ENCODE data around the gene SHISA4. TPM values are rescaled to one million over a fixed set of nuclear protein-coding genes. Genes with fewer than 3 reads are reported as not detected.

The SHISA4 gene
- polyA plus RNA-seq, 1 donor from 2014 or later, result 1.5 TPM

DNA sequence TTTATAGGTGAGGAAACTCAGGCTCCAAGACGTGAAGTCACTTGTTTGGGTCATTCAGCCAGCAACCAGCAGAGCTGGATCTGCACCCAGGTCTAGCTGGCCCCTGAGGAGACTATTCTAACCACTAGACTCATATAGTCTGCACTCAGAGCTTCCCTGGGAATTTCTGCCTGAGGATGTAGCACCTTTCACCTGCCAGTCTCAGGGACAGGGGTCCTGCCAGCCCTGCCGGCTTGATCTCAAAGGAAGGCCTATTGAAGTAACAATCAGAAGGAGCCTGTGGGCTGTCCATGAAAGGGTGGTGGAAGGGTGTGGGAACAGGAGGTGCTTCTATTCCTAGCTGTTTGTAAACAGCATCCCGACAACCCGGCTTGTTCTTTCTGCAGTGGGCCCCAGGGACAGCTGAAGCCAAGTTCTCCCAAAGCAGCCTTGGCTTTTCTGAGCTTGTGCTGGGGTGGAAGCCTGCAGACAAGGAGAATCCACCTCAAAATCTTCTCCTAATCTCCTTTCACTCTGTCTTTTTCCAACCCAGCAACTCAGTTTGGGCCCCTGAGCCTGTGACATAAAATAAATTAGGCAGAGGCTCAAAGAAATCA lies 49.8 kb downstream of the SHISA4 start:
- no peaks in the 10 kb centered on the region for H3K36me3 ChIP-seq (ENCODE audit: insufficient read depth, low read length)
- H3K27me3 ChIP-seq (ENCODE audit: insufficient read depth, low read depth, low read length), result no peaks in the 10 kb centered on the region
- no peak overlapping the region for H3K27ac ChIP-seq (ENCODE audit: low read length)
- no peak for TF ChIP-seq EZH2 (IDR thresholded peaks at IDR 0.05; ENCODE audit: borderline replicate concordance, insufficient read depth, low read length, poor library complexity, severe bottlenecking)
- no peak for TF ChIP-seq SMC3 (conservative IDR thresholded peaks at IDR 0.05; ENCODE audit: poor library complexity)
- TF ChIP-seq, protein P1, sequence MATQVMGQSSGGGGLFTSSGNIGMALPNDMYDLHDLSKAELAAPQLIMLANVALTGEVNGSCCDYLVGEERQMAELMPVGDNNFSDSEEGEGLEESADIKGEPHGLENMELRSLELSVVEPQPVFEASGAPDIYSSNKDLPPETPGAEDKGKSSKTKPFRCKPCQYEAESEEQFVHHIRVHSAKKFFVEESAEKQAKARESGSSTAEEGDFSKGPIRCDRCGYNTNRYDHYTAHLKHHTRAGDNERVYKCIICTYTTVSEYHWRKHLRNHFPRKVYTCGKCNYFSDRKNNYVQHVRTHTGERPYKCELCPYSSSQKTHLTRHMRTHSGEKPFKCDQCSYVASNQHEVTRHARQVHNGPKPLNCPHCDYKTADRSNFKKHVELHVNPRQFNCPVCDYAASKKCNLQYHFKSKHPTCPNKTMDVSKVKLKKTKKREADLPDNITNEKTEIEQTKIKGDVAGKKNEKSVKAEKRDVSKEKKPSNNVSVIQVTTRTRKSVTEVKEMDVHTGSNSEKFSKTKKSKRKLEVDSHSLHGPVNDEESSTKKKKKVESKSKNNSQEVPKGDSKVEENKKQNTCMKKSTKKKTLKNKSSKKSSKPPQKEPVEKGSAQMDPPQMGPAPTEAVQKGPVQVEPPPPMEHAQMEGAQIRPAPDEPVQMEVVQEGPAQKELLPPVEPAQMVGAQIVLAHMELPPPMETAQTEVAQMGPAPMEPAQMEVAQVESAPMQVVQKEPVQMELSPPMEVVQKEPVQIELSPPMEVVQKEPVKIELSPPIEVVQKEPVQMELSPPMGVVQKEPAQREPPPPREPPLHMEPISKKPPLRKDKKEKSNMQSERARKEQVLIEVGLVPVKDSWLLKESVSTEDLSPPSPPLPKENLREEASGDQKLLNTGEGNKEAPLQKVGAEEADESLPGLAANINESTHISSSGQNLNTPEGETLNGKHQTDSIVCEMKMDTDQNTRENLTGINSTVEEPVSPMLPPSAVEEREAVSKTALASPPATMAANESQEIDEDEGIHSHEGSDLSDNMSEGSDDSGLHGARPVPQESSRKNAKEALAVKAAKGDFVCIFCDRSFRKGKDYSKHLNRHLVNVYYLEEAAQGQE (IDR thresholded peaks at IDR 0.05; ENCODE audit: borderline replicate concordance), result no peak
- no peak for TF ChIP-seq TAF1 (IDR thresholded peaks at IDR 0.05; ENCODE audit: low read depth)
- TF ChIP-seq EP300 (conservative IDR thresholded peaks at IDR 0.05; ENCODE audit: poor library complexity, severe bottlenecking), result no peak
- no peak for TF ChIP-seq MXI1 (conservative IDR thresholded peaks at IDR 0.05; ENCODE audit: poor library complexity, severe bottlenecking)
- no peak for TF ChIP-seq RAD21 (conservative IDR thresholded peaks at IDR 0.05)
- no peak for TF ChIP-seq POLR2AphosphoS5 (IDR thresholded peaks at IDR 0.05)
- TF ChIP-seq, protein P2, sequence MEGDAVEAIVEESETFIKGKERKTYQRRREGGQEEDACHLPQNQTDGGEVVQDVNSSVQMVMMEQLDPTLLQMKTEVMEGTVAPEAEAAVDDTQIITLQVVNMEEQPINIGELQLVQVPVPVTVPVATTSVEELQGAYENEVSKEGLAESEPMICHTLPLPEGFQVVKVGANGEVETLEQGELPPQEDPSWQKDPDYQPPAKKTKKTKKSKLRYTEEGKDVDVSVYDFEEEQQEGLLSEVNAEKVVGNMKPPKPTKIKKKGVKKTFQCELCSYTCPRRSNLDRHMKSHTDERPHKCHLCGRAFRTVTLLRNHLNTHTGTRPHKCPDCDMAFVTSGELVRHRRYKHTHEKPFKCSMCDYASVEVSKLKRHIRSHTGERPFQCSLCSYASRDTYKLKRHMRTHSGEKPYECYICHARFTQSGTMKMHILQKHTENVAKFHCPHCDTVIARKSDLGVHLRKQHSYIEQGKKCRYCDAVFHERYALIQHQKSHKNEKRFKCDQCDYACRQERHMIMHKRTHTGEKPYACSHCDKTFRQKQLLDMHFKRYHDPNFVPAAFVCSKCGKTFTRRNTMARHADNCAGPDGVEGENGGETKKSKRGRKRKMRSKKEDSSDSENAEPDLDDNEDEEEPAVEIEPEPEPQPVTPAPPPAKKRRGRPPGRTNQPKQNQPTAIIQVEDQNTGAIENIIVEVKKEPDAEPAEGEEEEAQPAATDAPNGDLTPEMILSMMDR (IDR thresholded peaks at IDR 0.05; ENCODE audit: poor library complexity, severe bottlenecking), result no peak
- H2AFZ ChIP-seq (ENCODE audit: low read depth, low read length), result no peak overlapping the region
- no peaks in the 10 kb centered on the region for H3K79me2 ChIP-seq (replicated peaks; ENCODE audit: insufficient read depth, low read length)
- no peak overlapping the region for H3K4me2 ChIP-seq (ENCODE audit: low read length)
- H3K9ac ChIP-seq (ENCODE audit: low read length), result no peak overlapping the region
- no peaks in the 10 kb centered on the region for H3K9me3 ChIP-seq (ENCODE audit: low read length)
- no peaks in the 10 kb centered on the region for H3F3A ChIP-seq (ENCODE audit: insufficient read depth, low read length, poor library complexity, severe bottlenecking)
- no peaks in the 10 kb centered on the region for H3K9me2 ChIP-seq (ENCODE audit: insufficient read depth, low read length)
- no peak overlapping the region for H3K4me3 ChIP-seq (ENCODE audit: low read length)
- no peaks in the 10 kb centered on the region for H4K20me1 ChIP-seq (ENCODE audit: insufficient read depth)

DNA sequence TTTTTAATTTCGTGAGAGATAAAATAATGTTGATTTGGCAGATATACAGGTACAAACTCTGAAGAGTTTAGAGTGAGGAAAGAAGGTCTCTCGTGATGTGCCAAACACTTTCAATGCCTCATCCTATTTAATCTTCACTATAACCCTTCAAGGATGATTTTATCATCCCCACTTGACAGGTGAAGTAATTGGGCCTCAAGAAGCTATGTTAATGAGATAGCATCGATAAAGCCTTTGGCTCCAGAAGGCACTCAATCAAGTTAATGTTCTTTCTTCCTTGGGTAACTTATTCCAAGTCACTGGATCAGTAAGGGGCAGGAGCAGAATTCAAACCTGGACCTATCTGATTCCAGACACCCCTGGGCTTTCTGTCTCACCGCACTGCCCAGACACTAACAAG lies 50.5 kb downstream of the SHISA4 start:
- no peaks in the 10 kb centered on the region for H3K36me3 ChIP-seq (ENCODE audit: insufficient read depth, low read length)
- no peaks in the 10 kb centered on the region for H3K9me3 ChIP-seq (ENCODE audit: low read length)
- no peak overlapping the region for H2AFZ ChIP-seq (ENCODE audit: low read depth, low read length)
- no peaks in the 10 kb centered on the region for H3F3A ChIP-seq (ENCODE audit: insufficient read depth, low read length, poor library complexity, severe bottlenecking)
- H4K20me1 ChIP-seq (ENCODE audit: insufficient read depth), result no peaks in the 10 kb centered on the region
- peak overlapping the region; percentile 28 for H3K27ac ChIP-seq (ENCODE audit: low read length)
- H3K4me2 ChIP-seq (ENCODE audit: low read length), result no peak overlapping the region
- H3K79me2 ChIP-seq (replicated peaks; ENCODE audit: insufficient read depth, low read length), result no peaks in the 10 kb centered on the region
- H3K4me3 ChIP-seq (ENCODE audit: low read length), result no peak overlapping the region
- no peaks in the 10 kb centered on the region for H3K9me2 ChIP-seq (ENCODE audit: insufficient read depth, low read length)
- H3K9ac ChIP-seq (ENCODE audit: low read length), result no peak overlapping the region
- no peak for TF ChIP-seq SMC3 (conservative IDR thresholded peaks at IDR 0.05; ENCODE audit: poor library complexity)
- TF ChIP-seq, protein P1 (IDR thresholded peaks at IDR 0.05; ENCODE audit: borderline replicate concordance), result no peak
- TF ChIP-seq RAD21 (conservative IDR thresholded peaks at IDR 0.05), result no peak
- no peak for TF ChIP-seq POLR2AphosphoS5 (IDR thresholded peaks at IDR 0.05)
- no peak for TF ChIP-seq EZH2 (IDR thresholded peaks at IDR 0.05; ENCODE audit: borderline replicate concordance, insufficient read depth, low read length, poor library complexity, severe bottlenecking)
- TF ChIP-seq EP300 (conservative IDR thresholded peaks at IDR 0.05; ENCODE audit: poor library complexity, severe bottlenecking), result no peak
- TF ChIP-seq, protein P2 (IDR thresholded peaks at IDR 0.05; ENCODE audit: poor library complexity, severe bottlenecking), result no peak
- TF ChIP-seq TAF1 (IDR thresholded peaks at IDR 0.05; ENCODE audit: low read depth), result no peak
- TF ChIP-seq MXI1 (conservative IDR thresholded peaks at IDR 0.05; ENCODE audit: poor library complexity, severe bottlenecking), result no peak
- no peaks in the 10 kb centered on the region for H3K27me3 ChIP-seq (ENCODE audit: insufficient read depth, low read depth, low read length)
